HG03060 (cell line): ENCODE data around the gene HSD11B1L.
"Not testable (repeated sequence)": the region's sequence is repeated elsewhere in the genome, so short reads cannot be mapped to it uniquely, and the experiment has no call there.

Experiments used
- ATAC-seq: cut with Tn5 transposase; IDR thresholded peaks from one replicate; pipeline ENCODE4 v1.9.1; 2021; ENCODE audit warnings: low read depth, moderate number of reproducible peaks; ENCODE audit not compliant: unreplicated experiment

HSD11B1L gene

GRCh38 chr19:5719961-5720790, 39.3 kb downstream of the HSD11B1L start, which contains the start of the genes CATSPERD and LONP1:
CATSPERD (plus strand) TSS chr19:5720637; CDS start chr19:5720738, 101 bp downstream.
LONP1 (minus strand) TSS chr19:5720146; CDS start chr19:5720132, 14 bp downstream.
- ATAC-seq = peak; percentile 75

GRCh38 chr19:5727453-5728050, 46.7 kb downstream of the HSD11B1L start:
- no peak for ATAC-seq

- ATAC-seq = not testable (repeated sequence)
Observed at GRCh38 chr19:5733172-5733571, 52.3 kb downstream of the HSD11B1L start.
